Eye (tissue), 1 donor: ENCODE measurements around the gene RAPGEF4.
A peak's percentile ranks its signal among the peaks of the same experiment; 100 is the strongest.

Experiments used
- DNase-seq: peaks from one replicate; pipeline ENCODE4 v3.0.0-alpha.2; 2015

Gene RAPGEF4

GRCh38 chr2:172972005-172972619 lies 236.5 kb downstream of the RAPGEF4 start:
- DNase-seq, result peak; percentile 29

- no peak for DNase-seq
Observed at GRCh38 chr2:172974762-172975161, 239.1 kb downstream of the RAPGEF4 start.

GRCh38 chr2:172976116-172976515 lies 240.5 kb downstream of the RAPGEF4 start:
- DNase-seq, result no peak

- no peak for DNase-seq
Observed at GRCh38 chr2:172976816-172977215, 241.2 kb downstream of the RAPGEF4 start.

GRCh38 chr2:172977270-172978062 lies 241.8 kb downstream of the RAPGEF4 start:
- no peak for DNase-seq

- DNase-seq, result no peak
Observed at GRCh38 chr2:172978063-172978383, 242.4 kb downstream of the RAPGEF4 start.

GRCh38 chr2:172985139-172985892 lies 249.7 kb downstream of the RAPGEF4 start:
- peak; percentile 17 for DNase-seq

GRCh38 chr2:172986040-172986439 lies 250.4 kb downstream of the RAPGEF4 start:
- DNase-seq, result no peak

GRCh38 chr2:172988728-172989127 lies 253.1 kb downstream of the RAPGEF4 start:
- no peak for DNase-seq

- DNase-seq, result no peak
Observed at GRCh38 chr2:172991031-172991430, 255.4 kb downstream of the RAPGEF4 start.

GRCh38 chr2:172993139-172993538 lies 257.5 kb downstream of the RAPGEF4 start:
- DNase-seq, result no peak

GRCh38 chr2:172993931-172994717 lies 258.5 kb downstream of the RAPGEF4 start:
- DNase-seq, result no peak

GRCh38 chr2:172994864-172995263 lies 259.2 kb downstream of the RAPGEF4 start:
- DNase-seq, result no peak

- peak; percentile 29 for DNase-seq
Observed at GRCh38 chr2:172995323-172996244, 259.9 kb downstream of the RAPGEF4 start.

GRCh38 chr2:172996387-172996961 lies 260.8 kb downstream of the RAPGEF4 start:
- DNase-seq, result no peak

- no peak for DNase-seq
Observed at GRCh38 chr2:172997031-172997430, 261.4 kb downstream of the RAPGEF4 start.

GRCh38 chr2:172998547-172999272 lies 263.1 kb downstream of the RAPGEF4 start:
- DNase-seq, result no peak

- DNase-seq, result no peak
Observed at GRCh38 chr2:172999641-173000386, 264.2 kb downstream of the RAPGEF4 start.

GRCh38 chr2:173001664-173002604 lies 266.3 kb downstream of the RAPGEF4 start:
- no peak for DNase-seq
